HT1080 (cell line): ENCODE measurements around the gene OR51D1. TPM values are rescaled to one million over a fixed set of nuclear protein-coding genes. Genes with fewer than 3 reads are reported as not detected.

Experiments used
- DNase-seq: peaks from one replicate; pipeline ENCODE4 v3.0.0-alpha.2; 2015; ENCODE audit warnings: low read depth
- total RNA-seq: library from RNA; depleted of rRNA; stranded (reverse); fragments of >200 nt; shearing (Covaris generic); gene quantifications from 2 replicates; pipeline ENCODE4 v1.2.3, GENCODE V29; 2014; rRNA removed

The OR51D1 gene
- total RNA-seq, 1 experiment from 2014 or later = not detected

- DNase-seq = no peak
Measured at GRCh38 chr11:4644233-4644632, 7.0 kb downstream of the OR51D1 start.

DNA sequence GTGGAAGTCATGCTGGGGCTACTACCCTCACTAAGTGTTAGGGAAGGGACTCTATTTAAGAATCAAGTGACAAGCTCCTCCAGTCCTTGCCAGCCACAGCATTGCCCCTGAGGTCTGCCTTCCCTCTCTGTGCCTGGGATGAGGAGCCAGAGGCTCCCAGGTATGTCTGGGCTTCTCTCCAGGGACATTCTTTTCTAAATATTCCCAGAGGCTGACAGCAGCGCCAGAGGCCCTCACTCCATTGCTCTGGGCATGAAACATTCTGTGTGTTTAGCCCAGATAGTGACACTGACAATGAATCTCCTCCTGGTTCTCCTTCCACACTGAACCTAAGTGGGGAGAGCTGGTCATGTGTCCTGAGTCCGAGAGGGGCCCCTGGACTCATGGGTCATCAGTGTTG is 8.7 kb downstream of the OR51D1 start:
- no peak for DNase-seq

DNA sequence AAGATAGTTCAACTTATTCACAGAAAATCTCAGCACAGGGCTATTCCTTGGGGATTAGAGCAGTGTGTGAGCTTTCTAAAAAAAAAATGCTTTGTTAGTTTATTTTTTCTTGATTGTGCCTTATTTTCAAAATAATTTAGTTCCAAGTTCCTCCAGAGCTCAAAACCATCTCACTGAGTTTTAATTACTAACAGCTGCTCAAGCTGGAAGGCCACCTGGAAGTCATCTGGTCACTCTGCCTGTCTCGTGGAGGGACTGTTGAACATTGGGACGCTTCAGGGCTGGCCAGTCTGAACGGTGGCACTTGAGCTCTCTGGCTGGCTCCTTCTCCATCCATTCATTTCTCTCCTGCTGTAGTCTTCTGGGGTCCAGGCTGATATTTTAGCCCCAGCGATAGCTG is 10.5 kb downstream of the OR51D1 start:
- DNase-seq = no peak

DNA sequence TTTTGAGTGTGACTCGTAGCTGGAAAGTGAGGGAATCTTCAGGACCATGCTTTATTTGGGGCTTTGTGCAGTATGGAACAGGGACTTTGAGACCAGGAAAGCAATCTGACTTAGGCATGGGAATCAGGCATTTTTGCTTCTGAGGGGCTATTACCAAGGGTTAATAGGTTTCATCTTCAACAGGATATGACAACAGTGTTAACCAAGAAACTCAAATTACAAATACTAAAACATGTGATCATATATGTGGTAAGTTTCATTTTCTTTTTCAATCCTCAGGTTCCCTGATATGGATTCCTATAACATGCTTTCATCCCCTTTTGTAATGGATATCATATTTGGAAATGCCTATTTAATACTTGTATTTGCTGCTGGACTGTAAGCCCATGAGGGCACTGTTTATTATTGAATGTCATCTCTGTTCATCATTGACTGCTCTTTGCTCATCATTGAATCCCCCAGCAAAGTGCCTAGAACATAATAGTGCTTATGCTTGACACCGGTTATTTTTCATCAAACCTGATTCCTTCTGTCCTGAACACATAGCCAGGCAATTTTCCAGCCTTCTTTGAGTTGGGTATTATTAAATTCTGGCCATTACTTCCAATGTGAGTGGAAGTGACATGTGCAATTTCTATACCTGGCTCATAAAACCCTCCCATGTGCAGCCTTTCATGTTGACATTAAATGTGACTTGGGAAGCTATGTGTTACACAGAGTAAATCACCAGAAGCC is 17.5 kb downstream of the OR51D1 start:
- no peak for DNase-seq

DNA sequence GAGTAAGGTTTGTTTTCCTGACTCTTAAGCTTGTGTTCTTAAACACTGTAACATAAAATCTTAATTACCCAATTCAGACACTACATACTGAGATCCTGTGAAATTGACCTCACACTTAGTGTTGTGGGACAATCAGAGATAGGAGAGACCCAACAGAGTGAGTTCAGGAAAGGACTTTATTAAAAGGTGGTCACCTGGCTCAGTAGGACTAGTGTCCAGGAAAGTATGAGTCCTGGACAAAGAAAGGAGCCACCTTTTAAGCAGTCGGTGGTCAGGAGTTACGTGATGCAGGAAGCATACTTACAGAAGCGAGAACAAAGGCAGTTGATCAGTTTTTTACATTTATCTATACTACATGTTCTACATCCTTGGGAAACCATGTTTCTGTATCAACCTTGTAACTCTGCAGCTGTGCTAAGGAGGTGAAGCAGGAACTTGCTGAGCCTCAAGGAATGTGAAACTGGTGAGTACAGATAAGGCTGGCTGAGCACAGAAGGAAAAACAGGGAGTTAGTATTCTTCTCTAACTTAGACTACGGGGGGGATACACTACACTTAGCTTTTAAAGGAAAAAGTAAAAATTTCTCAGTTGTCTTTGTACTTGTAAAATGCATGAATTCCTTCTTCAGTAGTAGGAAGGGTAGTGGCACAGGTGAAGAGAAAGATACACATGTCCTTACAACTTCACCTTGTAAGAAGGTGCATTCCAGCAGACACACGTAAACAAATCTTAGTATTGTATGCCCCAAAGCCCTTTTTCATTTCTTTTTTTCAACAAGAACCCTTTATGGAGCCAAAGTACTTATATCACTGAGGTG is 21.6 kb downstream of the OR51D1 start:
- no peak for DNase-seq

DNA sequence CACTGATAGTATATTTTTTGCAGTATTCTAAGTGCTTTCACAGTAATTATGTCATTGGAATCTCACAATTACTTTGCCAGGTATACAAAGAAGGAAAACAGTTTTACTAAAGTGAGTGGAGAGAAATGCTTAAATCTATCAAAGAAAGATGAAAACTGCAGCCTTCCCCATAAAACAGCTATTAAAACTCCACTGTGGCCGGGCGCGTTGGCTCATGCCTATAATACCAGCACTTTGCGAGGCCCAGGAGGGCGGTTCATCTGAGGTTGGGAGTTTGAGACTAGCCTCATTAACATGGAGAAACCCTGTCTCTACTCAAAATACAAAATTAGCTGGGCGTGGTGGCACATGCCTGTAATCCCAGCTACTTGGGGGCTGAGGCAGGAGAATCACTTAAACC is 25.6 kb downstream of the OR51D1 start:
- no peak for DNase-seq

DNA sequence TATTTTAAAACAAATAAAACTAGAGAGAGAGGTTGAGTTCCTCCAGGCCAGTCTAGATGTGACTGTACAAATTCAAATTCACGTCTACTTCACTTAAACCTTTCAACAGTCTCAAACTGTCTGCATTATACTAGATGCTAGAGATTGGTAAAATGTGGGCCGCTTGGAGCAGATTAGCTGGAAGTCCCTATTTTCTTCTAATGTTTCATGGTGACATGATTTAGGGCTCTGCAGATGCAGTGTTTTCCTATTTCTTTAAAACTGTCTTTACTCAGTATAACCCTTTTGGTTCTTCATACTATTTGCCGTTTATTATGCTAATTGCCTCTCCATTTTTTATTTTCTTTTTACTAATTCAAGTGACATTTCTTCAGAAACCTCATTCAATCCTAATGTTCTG is 26.9 kb downstream of the OR51D1 start:
- no peak for DNase-seq

- DNase-seq = no peak
Measured at GRCh38 chr11:4664786-4665185, 27.5 kb downstream of the OR51D1 start.

GRCh38 chr11:4665424-4665823 is 28.1 kb downstream of the OR51D1 start:
- no peak for DNase-seq

- no peak for DNase-seq
Measured at GRCh38 chr11:4671741-4672140, 34.5 kb downstream of the OR51D1 start.

GRCh38 chr11:4672470-4672869 is 35.2 kb downstream of the OR51D1 start:
- no peak for DNase-seq

- no peak for DNase-seq
Measured at GRCh38 chr11:4673781-4674180, 36.5 kb downstream of the OR51D1 start.

DNA sequence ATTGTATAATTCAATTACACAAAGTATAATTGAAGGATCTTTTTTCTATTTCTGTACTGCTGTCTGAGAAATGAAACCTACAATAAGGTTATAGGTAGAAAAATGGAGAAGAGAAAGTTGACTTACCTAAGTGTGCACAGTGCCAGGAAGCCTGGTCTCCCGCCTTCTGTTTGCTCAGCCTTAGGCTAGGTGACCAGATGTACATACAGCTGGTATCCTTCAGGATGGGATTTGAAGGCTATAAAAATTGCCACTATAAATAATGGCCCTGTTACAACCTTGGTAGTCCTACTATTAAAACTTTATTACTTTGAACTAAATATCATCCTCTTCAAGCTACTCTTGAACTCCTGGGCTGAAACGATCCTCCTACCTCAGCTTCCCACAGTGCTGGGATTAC is 40.7 kb downstream of the OR51D1 start:
- no peak for DNase-seq

DNA sequence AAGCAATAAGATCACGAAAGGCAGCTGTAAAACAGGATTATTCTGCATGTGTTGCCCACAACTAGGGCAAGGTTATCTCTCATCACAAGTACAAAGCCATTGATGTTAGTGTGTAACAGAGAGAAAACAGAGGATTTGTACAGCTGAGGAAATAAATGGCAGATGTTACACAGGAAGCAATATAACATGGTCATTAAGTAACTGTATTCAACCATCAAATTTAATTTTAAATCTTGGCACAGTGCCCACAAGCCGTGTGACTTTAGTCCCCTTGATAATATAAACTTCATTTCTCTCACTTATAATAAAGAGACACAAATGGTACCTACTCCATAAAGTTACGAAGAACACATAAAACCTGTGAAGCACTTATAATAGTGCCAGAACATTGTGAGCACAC is 43.1 kb downstream of the OR51D1 start:
- DNase-seq = no peak

DNA sequence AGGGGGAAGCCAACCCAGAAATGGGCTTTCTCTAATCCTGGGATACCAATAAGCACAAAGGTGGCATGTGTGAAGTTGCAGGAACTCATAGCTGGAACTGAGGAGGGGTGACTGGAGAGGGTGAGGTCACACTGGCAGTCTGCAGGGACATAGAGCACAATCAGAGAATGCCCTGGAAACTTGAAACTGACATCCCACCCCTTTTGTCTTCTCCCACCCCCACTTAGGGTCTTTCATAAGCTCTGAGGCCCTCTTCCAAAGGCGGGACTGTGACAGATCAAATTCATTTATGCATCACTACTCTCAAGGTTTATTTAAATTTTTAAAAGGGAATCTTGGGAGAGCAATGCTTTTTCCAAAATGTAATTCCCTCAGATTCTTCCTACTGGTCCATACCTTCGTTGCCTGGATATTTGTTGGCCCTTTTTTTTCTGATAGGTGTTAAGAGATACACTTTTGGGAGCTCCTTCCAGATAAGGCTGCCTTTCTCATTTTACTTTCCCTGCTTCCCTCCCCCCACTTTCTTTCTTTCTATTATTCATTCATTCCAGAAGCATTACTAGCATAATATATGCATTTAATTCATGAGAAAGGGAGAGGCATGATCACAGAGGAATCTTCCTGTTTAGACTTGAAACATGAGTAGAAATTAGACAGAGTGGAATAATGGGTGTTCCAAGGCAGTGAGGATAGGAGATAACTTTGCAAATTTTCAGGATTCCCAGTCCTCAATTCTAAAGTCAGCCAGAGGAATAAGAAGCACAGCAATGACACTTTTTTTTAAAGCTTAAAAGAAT is 45.5 kb downstream of the OR51D1 start:
- peak; percentile 13 for DNase-seq

GRCh38 chr11:4684631-4685285 is 47.5 kb downstream of the OR51D1 start:
- no peak for DNase-seq

Other genes starting within 250 kb of the OR51D1 start
- gene TRIM21, start 243.8 kb upstream of the OR51D1 start, total RNA-seq = 28.8 and 30.5 TPM in 2 replicates
- gene OR52K2, start 188.2 kb upstream of the OR51D1 start, total RNA-seq = not detected in 2 replicates
- not detected in 2 replicates for gene OR52K1, start 154.8 kb upstream of the OR51D1 start, total RNA-seq
- not detected in 2 replicates for gene OR52M1, start 92.3 kb upstream of the OR51D1 start, total RNA-seq
- gene OR52I2, start 55.7 kb upstream of the OR51D1 start, total RNA-seq = not detected in 2 replicates
- gene OR52I1, start 43.4 kb upstream of the OR51D1 start, total RNA-seq = not detected in 2 replicates
- 7.7 and 8.3 TPM in 2 replicates for gene TRIM68, start 29.2 kb upstream of the OR51D1 start, total RNA-seq
- gene OR51E1, start 6.5 kb downstream of the OR51D1 start, total RNA-seq = not detected in 2 replicates
- not detected in 2 replicates for gene OR51E2, start 60.4 kb downstream of the OR51D1 start, total RNA-seq
- gene MMP26, start 67.3 kb downstream of the OR51D1 start, total RNA-seq = not detected in 2 replicates
- not detected in 2 replicates for gene OR51F1, start 132.5 kb downstream of the OR51D1 start, total RNA-seq
- not detected in 2 replicates for gene OR52R1, start 166.9 kb downstream of the OR51D1 start, total RNA-seq
- not detected in 2 replicates for gene OR51F2, start 183.8 kb downstream of the OR51D1 start, total RNA-seq
- gene OR51S1, start 211.7 kb downstream of the OR51D1 start, total RNA-seq = not detected in 2 replicates
- not detected in 2 replicates for gene OR51T1, start 244.4 kb downstream of the OR51D1 start, total RNA-seq